ENCODE data around the gene SUFU. TPM values are rescaled to one million over a fixed set of nuclear protein-coding genes. Genes with fewer than 3 reads are reported as not detected.

Gene SUFU
- total and polyA plus RNA-seq, 7 donors, result 1.2 to 10.5 (median 6.6) TPM

GRCh38 chr10:102648269-102648888 lies 144.6 kb downstream of the SUFU start:
- TF ChIP-seq CTCF (IDR thresholded peaks at IDR 0.05) (no peak), POLR2A (IDR thresholded peaks at IDR 0.05) (no peak), EP300 (IDR thresholded peaks at IDR 0.05) (no peak), POLR2AphosphoS5 (IDR thresholded peaks at IDR 0.05) (no peak)
- H3K27ac ChIP-seq, result peak overlapping the region; percentile 67 to 100 (median 95)
- H3K27me3 ChIP-seq, result no peaks in the 10 kb centered on the region
- H3K36me3 ChIP-seq, result peaks cover 0 to 11% (median 5%) of the 10 kb centered on the region in 4 donors
- WGBS, 2 donors, result 50 to 51% methylated on average over 12 of the region's 12 CpGs
- H3K4me3 ChIP-seq, result peak overlapping the region; percentile 2 to 97 (median 50)
- no peaks in the 10 kb centered on the region for H3K9me3 ChIP-seq
- DNase-seq, result no peak
- H3K4me1 ChIP-seq, result peaks cover 0 to 77% (median 71%) of the 10 kb centered on the region in 4 donors
- intact Hi-C loops (cut with DNase I), result loop anchor here (10.0 kb wide), 1 partner anchor 254 kb away; the partner anchor contains the start of gene NFKB2

GRCh38 chr10:102648889-102649796 lies 145.4 kb downstream of the SUFU start:
- TF ChIP-seq POLR2AphosphoS5 (IDR thresholded peaks at IDR 0.05) (no peak), CTCF (IDR thresholded peaks at IDR 0.05) (no peak)
- intact Hi-C loops (cut with DNase I), result loop anchor here (10.0 kb wide), 1 partner anchor 254 kb away; the partner anchor contains the start of gene NFKB2
- Histone ChIP-seq H3K27me3 (no peaks in the 10 kb centered on the region), H3K9me3 (no peaks in the 10 kb centered on the region), H3K4me3 (peak overlapping the region; percentile 4 to 97 (median 52)), H3K4me1 (peaks cover 0 to 80% (median 73%) of the 10 kb centered on the region in 4 donors), H3K36me3 (peaks cover 0 to 18% (median 5%) of the 10 kb centered on the region in 4 donors), H3K27ac (peak overlapping the region; percentile 67 to 100 (median 95))
- WGBS, 2 donors, result 30 to 40% methylated on average over 25 of the region's 25 CpGs
- no peak for DNase-seq

GRCh38 chr10:102649797-102650654 lies 146.3 kb downstream of the SUFU start:
- no peak for DNase-seq
- H3K4me3 ChIP-seq, result peak overlapping the region; percentile 4 to 97 (median 52)
- H3K4me1 ChIP-seq, result peaks cover 0 to 84% (median 71%) of the 10 kb centered on the region in 4 donors
- TF ChIP-seq POLR2A (IDR thresholded peaks at IDR 0.05) (no peak), CTCF (IDR thresholded peaks at IDR 0.05) (no peak), POLR2AphosphoS5 (IDR thresholded peaks at IDR 0.05) (no peak), EP300 (IDR thresholded peaks at IDR 0.05) (no peak)
- intact Hi-C loops (cut with DNase I), result loop anchor here (10.0 kb wide), 1 partner anchor 255 kb away; the partner anchor contains the start of gene NFKB2
- H3K36me3 ChIP-seq, result peaks cover 5 to 27% (median 12%) of the 10 kb centered on the region in 4 donors
- no peaks in the 10 kb centered on the region for H3K9me3 ChIP-seq
- H3K27me3 ChIP-seq, result no peaks in the 10 kb centered on the region
- 69 to 72% methylated on average over 12 of the region's 12 CpGs for WGBS, 2 donors
- peak overlapping the region; percentile 67 to 100 (median 95) for H3K27ac ChIP-seq

GRCh38 chr10:102650655-102651454 lies 147.1 kb downstream of the SUFU start:
- no peaks in the 10 kb centered on the region for H3K27me3 ChIP-seq
- peak overlapping the region; percentile 67 to 100 (median 95) for H3K27ac ChIP-seq
- H3K9me3 ChIP-seq, result no peaks in the 10 kb centered on the region
- intact Hi-C loops (cut with DNase I), result no loop called here
- H3K36me3 ChIP-seq, result peaks cover 13 to 35% (median 21%) of the 10 kb centered on the region in 4 donors
- no peak for DNase-seq
- TF ChIP-seq POLR2A (IDR thresholded peaks at IDR 0.05) (no peak), POLR2AphosphoS5 (IDR thresholded peaks at IDR 0.05) (no peak), EP300 (IDR thresholded peaks at IDR 0.05) (no peak), CTCF (IDR thresholded peaks at IDR 0.05) (no peak)
- WGBS, 2 donors, result 62% methylated on average over 11 of the region's 11 CpGs
- H3K4me3 ChIP-seq, result no peak overlapping the region
- H3K4me1 ChIP-seq, result peaks cover 0 to 86% (median 71%) of the 10 kb centered on the region in 4 donors

Data from sigmoid colon (tissue), 7 donors.